ENCODE data around the gene VPS72. TPM values are rescaled to one million over a fixed set of nuclear protein-coding genes. Genes with fewer than 3 reads are reported as not detected.

Gene VPS72
- total and polyA plus RNA-seq, 9 of the 15 experiments (the other 6 are each of a cell fraction or from before 2014, with no cell fraction given), result 7.2 to 131 (median 75.7) TPM

- TF ChIP-seq RNF219 (CRISPR knock-in tag; IDR thresholded peaks at IDR 0.05) (no peak), ETS1 (conservative IDR thresholded peaks at IDR 0.05; ENCODE audit: control insufficient read depth, low read depth, low read length) (peak; percentile 100), ZNF174 (CRISPR knock-in tag; IDR thresholded peaks at IDR 0.05) (no peak), SMARCC2 (IDR thresholded peaks at IDR 0.05; ENCODE audit: low read depth) (no peak), HEY1 (CRISPR knock-in tag; IDR thresholded peaks at IDR 0.05; ENCODE audit: borderline replicate concordance) (no peak; the same call in 1 of the 2 replicates), ESRRA (IDR thresholded peaks at IDR 0.05; ENCODE audit: borderline replicate concordance, low read depth) (peak; percentile 53), ZBED1 (IDR thresholded peaks at IDR 0.05) (0 out of 2 replicates have a peak, but pooled peaks have one; percentile 23), WHSC1 (IDR thresholded peaks at IDR 0.05; ENCODE audit: low read length) (no peak), ZSCAN32 (CRISPR knock-in tag; IDR thresholded peaks at IDR 0.05) (no peak), POLR2A (conservative IDR thresholded peaks at IDR 0.05) (peak; percentile 81), EZH2 (IDR thresholded peaks at IDR 0.05; ENCODE audit: borderline replicate concordance, low read depth, low read length) (no peak), CGGBP1 (CRISPR knock-in tag; IDR thresholded peaks at IDR 0.05) (no peak), CEBPZ (IDR thresholded peaks at IDR 0.05; ENCODE audit: borderline replicate concordance, low read depth, low read length) (no peak; the same call in 1 of the 2 replicates), ZBTB7A (IDR thresholded peaks at IDR 0.05; ENCODE audit: borderline replicate concordance, control insufficient read depth, low read depth, low read length) (no peak), ZFX (CRISPR knock-in tag; IDR thresholded peaks at IDR 0.05) (peak; percentile 96), CXXC5 (CRISPR knock-in tag; IDR thresholded peaks at IDR 0.05) (peak; percentile 92), PCBP1 (IDR thresholded peaks at IDR 0.05; ENCODE audit: low read depth, low read length, poor library complexity, severe bottlenecking) (no peak), ZNF24 (IDR thresholded peaks at IDR 0.05) (no peak; the same call in 1 of the 2 replicates)
Measured at GRCh38 chr1:151165738-151166504, 24.1 kb downstream of the VPS72 start, which contains the start of the genes LYSMD1 and SCNM1 (continued).

Data from K562 (cell line).